MM.1S (cell line): ENCODE results near the gene HSF2.

Source experiments
- CTCF ChIP-seq: fragments of 300-600 bp; sonication (generic); IDR thresholded peaks from 2 replicates; pipeline ENCODE4 v1.5.1; 2016; ENCODE audit warnings: antibody characterized with exemption, low read length, mixed read lengths
- EZH2 ChIP-seq: fragments of 300-600 bp; sonication (generic); optimal IDR thresholded peaks from 2 replicates; pipeline ENCODE3; 2017; ENCODE audit warnings: low read depth, mild to moderate bottlenecking, antibody characterized with exemption, low read length, mixed read lengths
- EZH2phosphoT487 ChIP-seq: fragments of 300-600 bp; sonication (generic); IDR thresholded peaks from 2 replicates; pipeline ENCODE4 v1.6.1; 2018; ENCODE audit warnings: antibody characterized with exemption, low read length

- TF ChIP-seq CTCF (no peak), EZH2 (no peak), EZH2phosphoT487 (no peak)
Observed at GRCh38 chr6:122426597-122426996, 27.1 kb downstream of the HSF2 start.
